ENCODE results near the gene LINGO4.

Gene LINGO4

DNA sequence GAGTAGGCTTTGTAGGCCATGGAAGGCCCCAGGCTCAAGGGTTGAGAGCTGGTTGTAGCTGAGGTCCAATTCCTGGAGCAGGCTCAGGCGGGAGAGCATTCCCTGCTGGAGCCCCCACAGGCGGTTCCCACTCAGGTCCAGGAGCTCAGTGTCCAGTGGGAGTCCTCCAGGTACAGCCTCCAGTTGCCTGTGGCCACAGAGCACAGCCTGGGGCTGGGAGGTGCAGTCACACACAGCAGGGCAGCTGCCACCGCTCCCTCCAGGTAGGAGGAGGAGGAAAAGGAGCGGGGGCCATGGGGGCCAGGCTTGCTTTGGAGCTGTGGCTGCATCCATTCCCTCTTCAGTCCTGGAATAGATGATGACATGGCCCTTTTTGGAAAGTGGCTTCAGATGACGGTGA, 2.8 kb downstream of the LINGO4 start:
- TF ChIP-seq, protein P1, sequence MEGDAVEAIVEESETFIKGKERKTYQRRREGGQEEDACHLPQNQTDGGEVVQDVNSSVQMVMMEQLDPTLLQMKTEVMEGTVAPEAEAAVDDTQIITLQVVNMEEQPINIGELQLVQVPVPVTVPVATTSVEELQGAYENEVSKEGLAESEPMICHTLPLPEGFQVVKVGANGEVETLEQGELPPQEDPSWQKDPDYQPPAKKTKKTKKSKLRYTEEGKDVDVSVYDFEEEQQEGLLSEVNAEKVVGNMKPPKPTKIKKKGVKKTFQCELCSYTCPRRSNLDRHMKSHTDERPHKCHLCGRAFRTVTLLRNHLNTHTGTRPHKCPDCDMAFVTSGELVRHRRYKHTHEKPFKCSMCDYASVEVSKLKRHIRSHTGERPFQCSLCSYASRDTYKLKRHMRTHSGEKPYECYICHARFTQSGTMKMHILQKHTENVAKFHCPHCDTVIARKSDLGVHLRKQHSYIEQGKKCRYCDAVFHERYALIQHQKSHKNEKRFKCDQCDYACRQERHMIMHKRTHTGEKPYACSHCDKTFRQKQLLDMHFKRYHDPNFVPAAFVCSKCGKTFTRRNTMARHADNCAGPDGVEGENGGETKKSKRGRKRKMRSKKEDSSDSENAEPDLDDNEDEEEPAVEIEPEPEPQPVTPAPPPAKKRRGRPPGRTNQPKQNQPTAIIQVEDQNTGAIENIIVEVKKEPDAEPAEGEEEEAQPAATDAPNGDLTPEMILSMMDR (IDR thresholded peaks at IDR 0.05; ENCODE audit: insufficient read depth, low read depth, low read length, missing control alignments), result no peak
- no peak overlapping the region for H3K4me3 ChIP-seq (ENCODE audit: low read length)
- no peak for DNase-seq (ENCODE audit: low read depth)

DNA sequence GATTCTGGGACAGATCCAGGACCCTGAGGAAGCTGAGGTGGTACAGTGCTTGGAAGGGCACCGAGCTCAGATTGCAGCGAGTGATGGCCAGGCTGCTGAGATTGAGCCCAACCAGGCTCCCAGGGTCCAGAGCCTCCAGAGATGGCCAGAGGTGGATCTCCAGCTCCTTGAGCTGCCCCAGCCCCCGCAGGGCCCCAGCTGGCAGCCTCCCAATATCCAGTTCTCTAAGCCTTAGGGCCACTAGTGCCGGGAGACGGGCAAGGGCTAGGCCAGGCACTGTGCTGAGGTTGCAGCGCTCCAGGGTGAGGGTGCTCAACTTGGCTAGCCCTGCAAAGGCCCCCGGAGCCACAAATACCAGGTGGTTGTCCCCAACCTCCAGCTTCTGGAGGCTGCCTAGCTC, 3.4 kb downstream of the LINGO4 start:
- H3K4me3 ChIP-seq (ENCODE audit: low read length), result no peak overlapping the region
- no peak for DNase-seq (ENCODE audit: low read depth)

DNA sequence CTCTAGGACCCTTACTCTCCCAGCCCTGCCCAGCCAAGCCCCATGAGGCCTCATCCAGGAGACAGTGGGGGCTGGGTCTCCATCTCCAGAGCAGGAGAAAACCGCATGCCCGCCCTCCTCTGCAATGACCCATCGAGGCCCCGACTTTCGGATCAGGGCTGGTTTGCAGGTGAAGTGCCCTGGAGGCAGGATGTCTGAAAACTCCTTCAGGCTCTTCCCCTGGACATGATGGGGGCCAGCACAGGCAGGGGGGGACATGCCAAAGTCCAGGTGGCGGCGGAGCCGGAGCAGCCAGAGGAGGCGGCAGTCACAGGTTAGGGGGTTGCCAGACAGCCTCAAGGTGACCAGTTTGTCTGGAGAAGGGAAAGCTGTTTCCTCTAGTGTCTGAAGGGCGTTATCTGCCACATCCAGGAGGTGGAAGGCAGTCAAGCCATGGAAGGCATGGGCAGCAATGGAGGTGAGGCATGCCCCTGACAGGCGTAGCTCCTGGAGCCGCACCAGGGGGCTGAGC, 3.9 kb downstream of the LINGO4 start:
- no peak overlapping the region for H3K4me3 ChIP-seq (ENCODE audit: low read length)
- no peak for DNase-seq (ENCODE audit: low read depth)
- TF ChIP-seq, protein P1 (IDR thresholded peaks at IDR 0.05; ENCODE audit: insufficient read depth, low read depth, low read length, missing control alignments), result no peak

More for the DNA sequence above, 3.4 kb downstream of the LINGO4 start:
- TF ChIP-seq, protein P1 (IDR thresholded peaks at IDR 0.05; ENCODE audit: insufficient read depth, low read depth, low read length, missing control alignments), result no peak

DNA sequence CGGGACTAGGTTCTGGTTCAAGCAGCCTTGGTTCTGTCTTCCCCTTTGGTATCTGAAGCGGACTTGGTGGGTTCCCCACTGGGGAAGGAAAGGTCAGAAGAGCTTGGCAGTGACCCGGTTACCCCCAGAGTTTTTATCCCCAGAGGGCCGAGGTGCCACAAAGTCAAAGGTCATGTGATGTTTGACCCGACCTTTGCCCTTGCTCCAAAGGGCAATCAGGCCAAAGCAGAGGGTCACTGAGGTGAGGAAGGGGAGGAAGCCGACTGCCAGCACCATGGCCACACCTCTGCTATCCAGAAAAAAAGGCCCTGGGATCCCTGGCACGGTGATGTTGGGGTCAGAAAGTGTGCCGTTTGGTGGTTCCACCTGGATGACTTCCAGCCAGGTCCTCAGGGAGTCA, 4.4 kb downstream of the LINGO4 start:
- TF ChIP-seq, protein P1 (IDR thresholded peaks at IDR 0.05; ENCODE audit: insufficient read depth, low read depth, low read length, missing control alignments), result no peak
- DNase-seq (ENCODE audit: low read depth), result no peak
- no peak overlapping the region for H3K4me3 ChIP-seq (ENCODE audit: low read length)

DNA sequence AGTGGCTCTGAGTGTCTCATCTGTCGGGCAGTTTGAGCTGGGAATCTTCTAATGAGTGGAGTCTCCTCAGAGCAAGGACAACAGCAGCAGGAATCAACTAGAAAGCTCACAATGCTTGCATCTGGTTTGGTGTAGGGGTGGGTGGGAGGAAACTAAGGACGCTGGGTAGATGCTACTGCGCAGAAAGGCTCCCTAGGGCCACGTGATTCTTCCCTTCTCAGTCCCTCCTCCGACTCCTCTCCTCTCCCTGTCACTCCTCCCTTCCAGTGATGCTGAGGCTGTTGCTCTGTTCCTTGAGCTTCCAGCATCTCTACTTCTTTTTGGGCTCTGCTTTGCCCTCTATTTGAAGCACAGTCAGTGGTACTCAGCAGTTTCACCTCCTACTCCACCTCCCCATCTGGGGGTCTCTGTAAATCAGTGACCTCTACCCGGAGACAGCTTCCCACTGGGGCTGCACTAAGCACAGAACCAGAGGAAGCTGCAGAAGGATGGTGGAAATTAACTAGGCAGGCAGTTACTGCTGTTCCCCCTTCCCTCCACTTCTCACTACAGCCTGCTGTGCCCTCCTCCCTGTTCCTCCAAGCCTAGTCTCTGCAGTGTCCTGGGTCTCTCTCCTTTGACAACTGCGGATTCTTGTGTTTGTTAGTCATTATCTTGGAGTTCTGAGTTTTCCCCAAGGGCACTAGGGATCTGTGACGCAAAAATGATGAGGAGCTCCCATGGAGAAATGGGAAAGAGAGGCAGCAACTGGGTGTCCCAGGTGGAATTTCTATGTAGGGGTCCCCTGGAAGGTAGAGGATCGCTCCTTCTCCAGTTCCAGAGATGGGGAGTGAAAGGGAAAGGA, 5.8 kb downstream of the LINGO4 start:
- no peak overlapping the region for H3K4me3 ChIP-seq (ENCODE audit: low read length)
- peak; percentile 11 for DNase-seq (ENCODE audit: low read depth)
- TF ChIP-seq, protein P1 (IDR thresholded peaks at IDR 0.05; ENCODE audit: insufficient read depth, low read depth, low read length, missing control alignments), result no peak

DNA sequence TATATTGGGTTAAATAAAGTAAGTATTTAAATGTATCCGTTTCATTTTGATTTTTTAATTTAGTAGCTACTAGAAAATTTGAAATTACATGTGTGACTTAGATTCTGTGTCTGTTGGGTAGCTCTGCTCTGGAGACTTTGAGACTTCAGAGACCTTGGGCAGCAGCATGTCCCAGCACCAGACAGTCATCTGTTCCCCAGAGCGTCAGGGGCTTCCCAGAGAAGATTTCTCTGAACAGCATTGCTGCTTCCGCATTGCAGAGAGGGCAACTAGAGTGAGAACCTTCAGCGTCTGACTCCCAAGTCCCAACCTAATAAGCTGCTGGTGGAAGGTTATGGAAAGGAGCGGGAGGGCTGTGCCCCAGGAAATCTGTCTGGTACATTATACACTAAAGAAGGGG, 6.6 kb downstream of the LINGO4 start:
- H3K4me3 ChIP-seq (ENCODE audit: low read length), result no peak overlapping the region
- TF ChIP-seq, protein P1 (IDR thresholded peaks at IDR 0.05; ENCODE audit: insufficient read depth, low read depth, low read length, missing control alignments), result no peak

More for the DNA sequence above, 6.6 kb downstream of the LINGO4 start:
- no peak for DNase-seq (ENCODE audit: low read depth)

Data from epithelial cell of esophagus (primary cell).